ENCODE data around the gene ARHGEF33.

DNA sequence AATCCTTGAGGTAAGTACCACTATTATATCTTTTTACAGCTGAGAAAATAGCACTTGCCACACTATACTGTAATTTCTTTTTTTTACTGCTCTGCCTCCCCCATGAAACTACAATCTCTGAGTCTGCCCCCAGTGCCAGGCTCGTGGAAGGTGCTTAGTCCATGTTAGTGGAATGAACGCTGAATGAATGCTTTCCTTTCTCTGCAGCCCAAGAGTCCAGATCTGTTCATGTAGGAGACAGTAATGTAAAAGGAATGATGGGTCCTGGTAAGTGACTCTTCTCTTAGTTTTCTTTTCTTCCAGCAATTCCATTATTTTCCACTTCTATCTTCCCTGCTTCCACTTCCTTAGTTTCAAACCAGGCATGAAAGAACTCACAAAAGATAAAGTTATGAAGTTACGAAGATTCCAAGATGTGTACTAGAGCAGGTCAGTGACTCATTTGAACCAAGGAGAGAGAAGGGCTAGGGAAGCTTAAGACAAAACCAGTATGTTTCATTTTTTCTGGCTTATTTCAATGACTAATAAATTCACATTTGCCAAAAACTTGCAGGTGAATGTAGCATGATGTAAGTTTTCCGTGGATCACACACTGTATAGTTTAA lies 46.0 kb downstream of the ARHGEF33 start:
- TF ChIP-seq, protein P1, sequence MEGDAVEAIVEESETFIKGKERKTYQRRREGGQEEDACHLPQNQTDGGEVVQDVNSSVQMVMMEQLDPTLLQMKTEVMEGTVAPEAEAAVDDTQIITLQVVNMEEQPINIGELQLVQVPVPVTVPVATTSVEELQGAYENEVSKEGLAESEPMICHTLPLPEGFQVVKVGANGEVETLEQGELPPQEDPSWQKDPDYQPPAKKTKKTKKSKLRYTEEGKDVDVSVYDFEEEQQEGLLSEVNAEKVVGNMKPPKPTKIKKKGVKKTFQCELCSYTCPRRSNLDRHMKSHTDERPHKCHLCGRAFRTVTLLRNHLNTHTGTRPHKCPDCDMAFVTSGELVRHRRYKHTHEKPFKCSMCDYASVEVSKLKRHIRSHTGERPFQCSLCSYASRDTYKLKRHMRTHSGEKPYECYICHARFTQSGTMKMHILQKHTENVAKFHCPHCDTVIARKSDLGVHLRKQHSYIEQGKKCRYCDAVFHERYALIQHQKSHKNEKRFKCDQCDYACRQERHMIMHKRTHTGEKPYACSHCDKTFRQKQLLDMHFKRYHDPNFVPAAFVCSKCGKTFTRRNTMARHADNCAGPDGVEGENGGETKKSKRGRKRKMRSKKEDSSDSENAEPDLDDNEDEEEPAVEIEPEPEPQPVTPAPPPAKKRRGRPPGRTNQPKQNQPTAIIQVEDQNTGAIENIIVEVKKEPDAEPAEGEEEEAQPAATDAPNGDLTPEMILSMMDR (IDR thresholded peaks at IDR 0.05) = no peak
- no peak for TF ChIP-seq POLR2A (IDR thresholded peaks at IDR 0.05)

Measured in uterus (tissue), 2 donors.